DND-41 (cell line): Measurements from ENCODE around the gene KLC1.

Source experiments
- ATAC-seq: fragments of 200-7000 bp; cut with Tn5 transposase; 3 replicates; pipeline ENCODE4 v1.9.1; 2021; ENCODE audit warnings: low read depth; ENCODE audit not compliant: insufficient read depth
- DNase-seq: peaks from one replicate; pipeline ENCODE4 v3.0.0-alpha.2; 2020
- H2AFZ ChIP-seq: 2 replicates; pipeline ENCODE4 v1.6.0; 2012; ENCODE audit warnings: low read depth, low read length
- H3K27ac ChIP-seq: 2 replicates; pipeline ENCODE4 v1.5.1; 2012; ENCODE audit warnings: low read length, inconsistent platforms
- H3K27me3 ChIP-seq: fragments of 200-600 bp; sonication (generic); 2 replicates; pipeline ENCODE4 v1.6.0; 2012; ENCODE audit warnings: low read length, mild to moderate bottlenecking, inconsistent platforms; ENCODE audit not compliant: insufficient read depth, poor library complexity
- H3K36me3 ChIP-seq: 2 replicates; pipeline ENCODE4 v1.5.1; 2012; ENCODE audit warnings: low read length, inconsistent platforms; ENCODE audit not compliant: insufficient read depth
- H3K4me1 ChIP-seq: 2 replicates; pipeline ENCODE4 v1.5.1; 2012; ENCODE audit warnings: mild to moderate bottlenecking, low read length; ENCODE audit not compliant: insufficient read depth
- H3K4me2 ChIP-seq: 2 replicates; pipeline ENCODE4 v1.6.0; 2012; ENCODE audit warnings: mild to moderate bottlenecking, moderate library complexity, low read length, inconsistent platforms; ENCODE audit not compliant: insufficient read depth
- H3K4me3 ChIP-seq, 2 experiments: fragments of 200-600 bp in 1 of 2; shearing (Covaris generic) in 1 of 2; 2 replicates each; pipeline ENCODE4 v1.5.1; 2012 to 2016; ENCODE audit warnings: inconsistent platforms in 2 of 2, low read length in 2 of 2, mild to moderate bottlenecking in 2 of 2, low read depth in 1 of 2, moderate library complexity in 1 of 2
- H3K79me2 ChIP-seq: 2 replicates; pipeline ENCODE4 v1.6.0; 2012; ENCODE audit warnings: low read length, inconsistent platforms; ENCODE audit not compliant: insufficient read depth
- H3K9ac ChIP-seq: 2 replicates; pipeline ENCODE4 v1.6.0; 2012; ENCODE audit warnings: low read depth, mild to moderate bottlenecking, inconsistent platforms, low read length, moderate library complexity
- H3K9me3 ChIP-seq: 2 replicates; pipeline ENCODE4 v1.5.1; 2012; ENCODE audit warnings: low read length, moderate library complexity, mild to moderate bottlenecking, inconsistent platforms; ENCODE audit not compliant: insufficient read depth, severe bottlenecking
- H4K20me1 ChIP-seq: 2 replicates; pipeline ENCODE4 v1.6.0; 2012; ENCODE audit warnings: low read length; ENCODE audit not compliant: insufficient read depth
- CTCF ChIP-seq: IDR thresholded peaks from 2 replicates; pipeline ENCODE4 v1.5.1; 2012; ENCODE audit warnings: borderline replicate concordance, low read length, moderate library complexity, mild to moderate bottlenecking; ENCODE audit not compliant: poor library complexity, severe bottlenecking; ENCODE audit errors: extremely low read depth
- EZH2 ChIP-seq: IDR thresholded peaks from 3 replicates; pipeline ENCODE4 v1.6.1; 2012; ENCODE audit warnings: borderline replicate concordance, low read depth, mild to moderate bottlenecking, moderate library complexity, low read length, inconsistent platforms; ENCODE audit not compliant: severe bottlenecking

Gene KLC1

GRCh38 chr14:103662029-103662428, 33.0 kb downstream of the KLC1 start:
- Histone ChIP-seq H3K4me1 (no peaks in the 10 kb centered on the region), H3K36me3 (peaks cover 85% of the 10 kb centered on the region), H3K4me2 (no peak overlapping the region), H3K79me2 (peaks cover 27% of the 10 kb centered on the region), H4K20me1 (peaks cover 29% of the 10 kb centered on the region; the same call in 1 of the 2 replicates), H2AFZ (no peak overlapping the region), H3K9ac (no peak overlapping the region), H3K27ac (no peak overlapping the region), H3K27me3 (no peaks in the 10 kb centered on the region), H3K4me3 (no peak overlapping the region), H3K9me3 (no peaks in the 10 kb centered on the region)
- ATAC-seq (no peak), DNase-seq (no peak)
- TF ChIP-seq EZH2 (no peak), CTCF (no peak)

DNA sequence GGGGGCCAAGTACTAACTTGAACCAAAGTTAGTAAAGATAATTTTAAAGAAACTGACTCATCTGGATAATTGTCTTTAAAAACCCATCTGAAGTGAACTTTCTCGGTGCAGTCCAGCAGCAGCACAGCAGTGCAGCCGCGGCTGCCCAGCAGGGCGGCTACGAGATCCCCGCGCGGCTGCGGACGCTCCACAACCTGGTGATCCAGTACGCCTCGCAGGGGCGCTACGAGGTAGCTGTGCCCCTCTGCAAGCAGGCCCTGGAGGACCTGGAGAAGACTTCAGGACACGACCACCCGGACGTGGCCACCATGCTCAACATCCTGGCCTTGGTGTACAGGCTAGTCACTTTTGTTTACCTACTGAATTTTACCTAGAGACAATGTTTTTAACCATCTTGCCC, 33.6 kb downstream of the KLC1 start:
- Histone ChIP-seq H4K20me1 (peaks cover 28% of the 10 kb centered on the region), H2AFZ (no peak overlapping the region), H3K9ac (no peak overlapping the region), H3K36me3 (peaks cover 85% of the 10 kb centered on the region), H3K4me1 (no peaks in the 10 kb centered on the region), H3K27ac (no peak overlapping the region), H3K79me2 (peaks cover 25% of the 10 kb centered on the region), H3K4me2 (no peak overlapping the region), H3K27me3 (no peaks in the 10 kb centered on the region), H3K4me3 (no peak overlapping the region), H3K9me3 (no peaks in the 10 kb centered on the region)
- no peak for ATAC-seq
- no peak for DNase-seq
- TF ChIP-seq CTCF (no peak), EZH2 (no peak)

DNA sequence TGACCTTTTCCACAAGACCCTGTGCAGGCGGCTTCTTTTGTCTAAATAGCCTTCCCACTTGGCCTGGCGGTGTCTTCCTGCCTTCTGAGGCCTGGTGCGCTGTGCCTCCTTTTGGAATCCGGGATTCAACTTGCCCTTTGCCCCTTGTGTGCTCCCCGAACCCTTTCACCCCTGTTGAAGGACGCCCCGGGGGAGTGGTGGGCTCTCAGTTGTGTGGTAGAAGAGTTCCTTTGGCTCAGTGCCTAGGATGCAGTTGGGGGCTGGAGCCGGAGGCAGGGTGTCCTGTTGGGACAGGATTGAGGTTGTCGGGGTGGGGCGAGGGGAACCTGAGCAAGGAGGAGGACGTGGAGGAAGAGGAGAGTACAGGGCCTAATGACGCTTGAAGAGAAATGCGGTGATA, 34.5 kb downstream of the KLC1 start:
- Histone ChIP-seq H3K79me2 (peaks cover 23% of the 10 kb centered on the region), H3K27ac (no peak overlapping the region), H3K36me3 (peaks cover 85% of the 10 kb centered on the region), H4K20me1 (peaks cover 27% of the 10 kb centered on the region), H3K4me2 (no peak overlapping the region), H3K27me3 (no peaks in the 10 kb centered on the region), H3K4me3 (no peak overlapping the region), H3K4me1 (no peaks in the 10 kb centered on the region), H2AFZ (no peak overlapping the region), H3K9me3 (no peaks in the 10 kb centered on the region), H3K9ac (no peak overlapping the region)
- ATAC-seq (no peak), DNase-seq (no peak)
- TF ChIP-seq EZH2: no peak
- no peak for TF ChIP-seq CTCF

DNA sequence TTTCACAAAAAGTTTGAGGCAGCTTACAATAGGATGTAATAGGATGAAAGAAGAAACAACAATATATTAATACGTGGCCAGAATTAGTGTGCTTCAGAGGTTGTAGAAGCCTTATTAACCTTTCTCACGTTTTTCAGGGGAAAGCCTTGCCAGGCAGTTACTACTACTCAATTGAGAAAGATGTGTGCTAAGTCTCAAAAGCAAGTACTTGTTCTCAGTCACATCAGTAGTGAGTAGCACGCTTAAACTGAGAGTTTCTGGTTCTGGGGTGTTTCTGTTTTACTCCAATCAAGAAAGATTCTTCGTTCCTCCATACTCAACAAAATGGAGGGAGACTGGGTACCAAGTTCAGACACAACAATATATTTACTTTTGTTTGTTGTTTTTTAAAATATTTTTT, 38.7 kb downstream of the KLC1 start:
- no peak overlapping the region for H3K4me3 ChIP-seq
- H3K9me3 ChIP-seq: no peaks in the 10 kb centered on the region
- no peak for TF ChIP-seq CTCF
- no peak for TF ChIP-seq EZH2
- H3K36me3 ChIP-seq: peaks cover 84% of the 10 kb centered on the region
- H3K27me3 ChIP-seq: no peaks in the 10 kb centered on the region
- no peak overlapping the region for H3K27ac ChIP-seq
- ATAC-seq (no peak), DNase-seq (no peak)
- no peak overlapping the region for H3K9ac ChIP-seq
- no peaks in the 10 kb centered on the region for H3K4me1 ChIP-seq
- H2AFZ ChIP-seq: no peak overlapping the region
- peaks cover 11% of the 10 kb centered on the region for H3K79me2 ChIP-seq
- H4K20me1 ChIP-seq: peaks cover 7% of the 10 kb centered on the region
- no peak overlapping the region for H3K4me2 ChIP-seq
